Ascending aorta (tissue), 2 donors: Measurements from ENCODE around the gene ZC3H10. TPM values are rescaled to one million over a fixed set of nuclear protein-coding genes. Genes with fewer than 3 reads are reported as not detected.

ENCODE experiments used
- DNase-seq, 2 donors: peaks; one replicate each; pipeline ENCODE4 v3.0.0-alpha.2; 2019; ENCODE audit warnings: low spot score in 2 of 2
- H3K27ac ChIP-seq, 2 donors: fragments of 200-600 bp; sonication (generic); one replicate each; pipeline ENCODE4 v1.5.1; 2016 to 2017; ENCODE audit warnings: mild to moderate bottlenecking in 1 of 2
- H3K27me3 ChIP-seq: fragments of 200-600 bp; sonication (generic); one replicate; pipeline ENCODE4 v1.5.1; 2017
- H3K36me3 ChIP-seq, 2 donors: fragments of 200-600 bp; sonication (generic); one replicate each; pipeline ENCODE4 v1.5.1; 2016
- H3K4me1 ChIP-seq, 2 donors: fragments of 200-600 bp; sonication (generic); one replicate each; pipeline ENCODE4 v1.5.1; 2016 to 2017; ENCODE audit warnings: mild to moderate bottlenecking in 1 of 2
- H3K4me3 ChIP-seq, 2 donors: fragments of 200-600 bp; sonication (generic); one replicate each; pipeline ENCODE4 v1.5.1; 2016 to 2017; ENCODE audit warnings: mild to moderate bottlenecking in 1 of 2
- H3K9me3 ChIP-seq, 2 donors: fragments of 200-600 bp; sonication (generic); one replicate each; pipeline ENCODE4 v1.5.1; 2016
- intact Hi-C: fragments of 100-400 bp; cut with DNase I; formaldehyde crosslinking; loops from one replicate; pipeline ENCODE4 v1.15.1; 2023
- total RNA-seq: library from RNA; depleted of rRNA; stranded (reverse); fragments of >200 nt; gene quantifications from one replicate; pipeline ENCODE4 v1.1.0, GENCODE V29; 2016
- TF ChIP-seq, protein P1 (sequence below), 3 experiments: fragments of 200-600 bp in 2 of 3; fragments of 450-650 bp in 1 of 3; sonication (generic) in 2 of 3; IDR thresholded peaks; one replicate each; pipeline ENCODE4 v1.5.1; 2016 to 2019; ENCODE audit warnings: antibody characterized with exemption in 3 of 3, mild to moderate bottlenecking in 1 of 3, moderate library complexity in 1 of 3

ZC3H10 gene
- total RNA-seq, 1 donor from 2014 or later, result 11.1 TPM

GRCh38 chr12:56103066-56103711, 14.9 kb upstream of the ZC3H10 start:
- H3K4me1 ChIP-seq, result peaks cover 0 to 13% of the 10 kb centered on the region in 2 donors
- peak overlapping the region; percentile 69 to 88 for H3K4me3 ChIP-seq
- peaks cover 14 to 16% of the 10 kb centered on the region in 2 donors for H3K36me3 ChIP-seq
- intact Hi-C loops, result no loop called here
- peak overlapping the region; percentile 77 to 83 for H3K27ac ChIP-seq
- DNase-seq, result no peak
- TF ChIP-seq, protein P1, sequence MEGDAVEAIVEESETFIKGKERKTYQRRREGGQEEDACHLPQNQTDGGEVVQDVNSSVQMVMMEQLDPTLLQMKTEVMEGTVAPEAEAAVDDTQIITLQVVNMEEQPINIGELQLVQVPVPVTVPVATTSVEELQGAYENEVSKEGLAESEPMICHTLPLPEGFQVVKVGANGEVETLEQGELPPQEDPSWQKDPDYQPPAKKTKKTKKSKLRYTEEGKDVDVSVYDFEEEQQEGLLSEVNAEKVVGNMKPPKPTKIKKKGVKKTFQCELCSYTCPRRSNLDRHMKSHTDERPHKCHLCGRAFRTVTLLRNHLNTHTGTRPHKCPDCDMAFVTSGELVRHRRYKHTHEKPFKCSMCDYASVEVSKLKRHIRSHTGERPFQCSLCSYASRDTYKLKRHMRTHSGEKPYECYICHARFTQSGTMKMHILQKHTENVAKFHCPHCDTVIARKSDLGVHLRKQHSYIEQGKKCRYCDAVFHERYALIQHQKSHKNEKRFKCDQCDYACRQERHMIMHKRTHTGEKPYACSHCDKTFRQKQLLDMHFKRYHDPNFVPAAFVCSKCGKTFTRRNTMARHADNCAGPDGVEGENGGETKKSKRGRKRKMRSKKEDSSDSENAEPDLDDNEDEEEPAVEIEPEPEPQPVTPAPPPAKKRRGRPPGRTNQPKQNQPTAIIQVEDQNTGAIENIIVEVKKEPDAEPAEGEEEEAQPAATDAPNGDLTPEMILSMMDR (IDR thresholded peaks at IDR 0.05), result no peak
- H3K27me3 ChIP-seq, result no peaks in the 10 kb centered on the region
- no peaks in the 10 kb centered on the region for H3K9me3 ChIP-seq

DNA sequence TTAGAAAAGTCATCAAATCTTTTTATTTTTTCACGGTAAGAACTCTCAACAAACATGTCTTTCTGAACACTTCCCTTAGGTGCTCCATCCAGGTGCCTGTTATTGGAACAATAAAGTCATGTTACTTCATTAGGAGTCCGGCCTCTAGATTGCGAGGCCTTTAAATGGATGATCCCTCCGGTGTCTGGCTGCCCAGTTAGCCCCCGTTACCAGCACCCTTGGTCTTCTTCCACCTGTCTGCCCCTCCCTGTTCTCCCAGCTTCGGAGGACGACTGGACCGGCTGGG, 14.3 kb upstream of the ZC3H10 start:
- Histone ChIP-seq H3K27ac (peak overlapping the region; percentile 77 to 83), H3K9me3 (no peaks in the 10 kb centered on the region), H3K4me1 (peaks cover 0 to 13% of the 10 kb centered on the region in 2 donors), H3K4me3 (peak overlapping the region; percentile 69 to 88), H3K27me3 (no peaks in the 10 kb centered on the region), H3K36me3 (peaks cover 20 to 22% of the 10 kb centered on the region in 2 donors)
- intact Hi-C loops, result loop anchor here (1.0 kb wide), 3 partner anchors 13 to 61 kb away; partner anchors contain the start of gene RPL41
- TF ChIP-seq, protein P1 (IDR thresholded peaks at IDR 0.05), result no peak
- no peak for DNase-seq

DNA sequence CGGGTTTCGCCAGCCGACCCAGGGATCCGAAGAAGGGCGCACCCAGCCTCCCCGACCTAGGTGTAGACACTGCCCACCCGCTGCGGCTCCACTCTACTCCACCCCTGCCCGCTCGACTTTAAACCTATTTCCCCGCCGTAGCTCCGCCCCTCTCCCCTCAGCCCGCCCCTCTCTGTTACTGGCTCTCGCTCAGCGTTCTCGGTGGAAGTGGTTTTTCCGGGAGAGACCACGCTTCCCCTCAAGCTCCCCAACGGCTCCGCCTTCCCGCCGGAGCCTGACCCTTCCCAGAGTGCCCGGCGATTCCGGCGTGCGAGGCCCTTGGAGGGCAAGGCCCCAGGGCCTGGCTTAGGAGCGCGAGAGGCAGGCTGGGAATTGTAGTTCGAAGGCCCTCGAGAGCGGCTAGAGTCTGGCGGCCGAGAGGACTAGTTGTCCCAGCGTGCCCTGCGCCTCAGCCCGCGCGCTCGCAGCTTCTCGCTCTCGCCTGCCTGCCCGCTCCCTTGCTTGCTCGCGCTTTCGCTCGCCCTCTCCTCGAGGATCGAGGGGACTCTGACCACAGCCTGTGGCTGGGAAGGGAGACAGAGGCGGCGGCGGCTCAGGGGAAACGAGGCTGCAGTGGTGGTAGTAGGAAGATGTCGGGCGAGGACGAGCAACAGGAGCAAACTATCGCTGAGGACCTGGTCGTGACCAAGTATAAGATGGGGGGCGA, 13.8 kb upstream of the ZC3H10 start, which contains the start of gene PA2G4:
TSS of gene PA2G4 (plus strand) at position 451 of the 706 bp plus-strand sequence. CDS start at position 630, 179 bp downstream.
- peaks cover 25 to 27% of the 10 kb centered on the region in 2 donors for H3K36me3 ChIP-seq
- H3K27ac ChIP-seq, result peak within 1 kb of the TSS; percentile 77 to 83
- H3K9me3 ChIP-seq, result no peaks in the 10 kb centered on the region
- H3K27me3 ChIP-seq, result no peaks in the 10 kb centered on the region
- intact Hi-C loops, result loop anchor here (1.0 kb wide), 3 partner anchors 12 to 62 kb away; partner anchors contain the start of gene RPL41
- peaks cover 0 to 13% of the 10 kb centered on the region in 2 donors for H3K4me1 ChIP-seq
- TF ChIP-seq, protein P1 (IDR thresholded peaks at IDR 0.05), result no peak
- H3K4me3 ChIP-seq, result peak within 1 kb of the TSS; percentile 69 to 88
- DNase-seq, result peak; percentile 92 to 99

- DNase-seq, result no peak
- Histone ChIP-seq H3K4me1 (peaks cover 0 to 13% of the 10 kb centered on the region in 2 donors), H3K9me3 (no peaks in the 10 kb centered on the region), H3K27me3 (no peaks in the 10 kb centered on the region), H3K27ac (peak overlapping the region; percentile 77 to 83), H3K4me3 (peak overlapping the region; percentile 69 to 88), H3K36me3 (peaks cover 33 to 34% of the 10 kb centered on the region in 2 donors)
- intact Hi-C loops, result loop anchor here (1.0 kb wide), 3 partner anchors 11 to 63 kb away; partner anchors contain the start of gene RPL41
- TF ChIP-seq, protein P1 (IDR thresholded peaks at IDR 0.05), result no peak
These were observed 13.1 kb upstream of the ZC3H10 start for GRCh38 chr12:56104815-56105608.

- TF ChIP-seq, protein P1 (IDR thresholded peaks at IDR 0.05), result no peak
- Histone ChIP-seq H3K27me3 (no peaks in the 10 kb centered on the region), H3K27ac (peak overlapping the region in 1 of 2 donors; percentile 8), H3K4me3 (peak overlapping the region; percentile 69 to 88), H3K36me3 (peaks cover 38 to 40% of the 10 kb centered on the region in 2 donors), H3K4me1 (peaks cover 0 to 13% of the 10 kb centered on the region in 2 donors), H3K9me3 (no peaks in the 10 kb centered on the region)
- intact Hi-C loops, result no loop called here
- DNase-seq, result no peak
These were observed 12.5 kb upstream of the ZC3H10 start for GRCh38 chr12:56105609-56105902.
